BE2C (cell line): ENCODE data around the gene OR10W1.

Source experiments
- DNase-seq: peaks from one replicate; pipeline ENCODE4 v3.0.0-alpha.2; 2020
- H3K27me3 ChIP-seq: fragments of 250-450 bp; sonication (Bioruptor Pico); 2 replicates; pipeline ENCODE4 v1.5.1; 2020; ENCODE audit warnings: mild to moderate bottlenecking
- H3K36me3 ChIP-seq: fragments of 250-450 bp; sonication (Bioruptor Pico); 2 replicates; pipeline ENCODE4 v1.5.1; 2020; ENCODE audit warnings: mild to moderate bottlenecking
- H3K4me1 ChIP-seq: fragments of 250-450 bp; sonication (Bioruptor Pico); 2 replicates; pipeline ENCODE4 v1.5.1; 2020
- H3K4me3 ChIP-seq: 2 replicates; pipeline ENCODE4 v1.5.1; 2011; ENCODE audit warnings: low read depth, low read length
- H3K9me3 ChIP-seq: fragments of 250-450 bp; sonication (Bioruptor Pico); 2 replicates; pipeline ENCODE4 v1.5.1; 2020
- TF ChIP-seq, protein P1 (sequence below): IDR thresholded peaks from 2 replicates; pipeline ENCODE4 v1.5.1; 2012; ENCODE audit warnings: mild to moderate bottlenecking, low read depth, low read length

OR10W1 gene

DNA sequence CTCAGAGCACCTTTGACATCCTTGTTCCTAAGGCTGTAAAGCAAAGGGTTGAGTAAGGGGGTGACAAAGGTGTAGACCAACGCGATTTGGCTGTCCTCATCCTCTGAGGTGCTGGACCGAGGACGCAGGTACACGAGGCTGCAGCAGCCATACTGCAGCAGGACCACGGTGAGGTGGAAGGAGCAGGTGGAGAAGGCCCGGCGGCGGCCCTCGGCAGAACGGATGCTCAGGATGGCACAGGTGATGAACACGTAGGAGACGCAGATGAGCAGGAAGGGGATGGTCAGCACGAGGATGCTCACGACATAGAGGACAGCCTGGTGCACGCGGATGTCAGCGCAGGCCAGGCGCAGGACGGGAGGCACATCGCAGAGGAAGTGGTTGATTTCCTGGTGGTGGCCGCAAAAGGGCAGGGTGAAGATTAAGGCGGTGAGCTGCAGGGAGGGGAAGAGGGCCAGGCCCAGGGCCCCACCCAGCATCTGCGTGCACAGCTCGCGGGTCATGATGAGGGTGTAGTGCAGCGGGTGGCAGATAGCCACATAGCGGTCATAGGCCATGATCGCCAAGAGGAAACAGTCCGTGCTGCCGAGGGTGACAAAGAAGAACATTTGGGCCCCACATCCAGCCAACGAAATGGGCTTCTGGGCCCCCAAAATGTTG is 40.0 kb downstream of the OR10W1 start:
- Histone ChIP-seq H3K4me3 (no peak overlapping the region), H3K4me1 (no peaks in the 10 kb centered on the region), H3K27me3 (no peaks in the 10 kb centered on the region), H3K9me3 (no peaks in the 10 kb centered on the region), H3K36me3 (no peaks in the 10 kb centered on the region)
- TF ChIP-seq, protein P1, sequence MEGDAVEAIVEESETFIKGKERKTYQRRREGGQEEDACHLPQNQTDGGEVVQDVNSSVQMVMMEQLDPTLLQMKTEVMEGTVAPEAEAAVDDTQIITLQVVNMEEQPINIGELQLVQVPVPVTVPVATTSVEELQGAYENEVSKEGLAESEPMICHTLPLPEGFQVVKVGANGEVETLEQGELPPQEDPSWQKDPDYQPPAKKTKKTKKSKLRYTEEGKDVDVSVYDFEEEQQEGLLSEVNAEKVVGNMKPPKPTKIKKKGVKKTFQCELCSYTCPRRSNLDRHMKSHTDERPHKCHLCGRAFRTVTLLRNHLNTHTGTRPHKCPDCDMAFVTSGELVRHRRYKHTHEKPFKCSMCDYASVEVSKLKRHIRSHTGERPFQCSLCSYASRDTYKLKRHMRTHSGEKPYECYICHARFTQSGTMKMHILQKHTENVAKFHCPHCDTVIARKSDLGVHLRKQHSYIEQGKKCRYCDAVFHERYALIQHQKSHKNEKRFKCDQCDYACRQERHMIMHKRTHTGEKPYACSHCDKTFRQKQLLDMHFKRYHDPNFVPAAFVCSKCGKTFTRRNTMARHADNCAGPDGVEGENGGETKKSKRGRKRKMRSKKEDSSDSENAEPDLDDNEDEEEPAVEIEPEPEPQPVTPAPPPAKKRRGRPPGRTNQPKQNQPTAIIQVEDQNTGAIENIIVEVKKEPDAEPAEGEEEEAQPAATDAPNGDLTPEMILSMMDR = no peak
- DNase-seq = no peak

DNA sequence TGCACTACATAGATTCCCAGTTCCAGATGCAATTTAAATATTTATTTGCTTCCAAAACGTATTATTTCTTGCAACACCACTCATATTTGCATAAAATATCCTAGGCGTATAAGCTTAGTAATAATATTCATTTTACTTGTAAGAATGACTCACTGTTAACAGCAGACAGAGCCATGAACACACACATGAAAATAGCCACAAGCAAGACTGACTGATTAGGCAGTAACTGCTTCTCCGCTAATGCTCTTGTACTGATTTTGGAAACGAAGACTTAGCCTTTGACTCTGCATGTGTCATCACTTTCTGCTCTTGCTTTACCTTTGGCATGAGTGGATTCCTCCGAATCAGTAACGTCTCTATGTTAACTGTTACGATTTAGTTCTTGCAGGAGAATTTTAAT is 45.3 kb downstream of the OR10W1 start:
- TF ChIP-seq, protein P1 = no peak
- no peaks in the 10 kb centered on the region for H3K27me3 ChIP-seq
- H3K4me1 ChIP-seq = no peaks in the 10 kb centered on the region
- no peaks in the 10 kb centered on the region for H3K36me3 ChIP-seq
- no peak overlapping the region for H3K4me3 ChIP-seq
- no peaks in the 10 kb centered on the region for H3K9me3 ChIP-seq
- no peak for DNase-seq
